Spleen (tissue), 11 donors: ENCODE data around the gene IDH1. TPM values are rescaled to one million over a fixed set of nuclear protein-coding genes. Genes with fewer than 3 reads are reported as not detected.
"Not testable (repeated sequence)": the region's sequence is repeated elsewhere in the genome, so short reads cannot be mapped to it uniquely, and the experiment has no call there.

Experiments used
- DNase-seq: peaks from one replicate; pipeline ENCODE4 v3.0.0-alpha.2; 2020
- H3K27ac ChIP-seq, 8 donors: fragments of 200-600 bp; sonication (generic) in 7 of 8; 1 replicate in 4 of 8; 2 replicates in 4 of 8; pipeline versions ENCODE4 v1.5.0 to v1.8.0; 2016 to 2021; ENCODE audit warnings: inconsistent platforms in 4 of 8, mild to moderate bottlenecking in 4 of 8, moderate library complexity in 1 of 8
- H3K27me3 ChIP-seq, 7 donors: fragments of 200-600 bp; sonication (generic) in 6 of 7; replicated peaks in 1 of 7; 1 replicate in 4 of 7; 2 replicates in 3 of 7; pipeline versions ENCODE4 v1.5.0 to v1.8.0; 2016 to 2021; ENCODE audit warnings: inconsistent platforms in 3 of 7, mild to moderate bottlenecking in 1 of 7
- H3K36me3 ChIP-seq, 6 donors: fragments of 200-600 bp; sonication (generic) in 5 of 6; 1 replicate in 4 of 6; 2 replicates in 2 of 6; pipeline versions ENCODE4 v1.5.0 to v1.8.0; 2016 to 2021; ENCODE audit warnings: inconsistent platforms in 2 of 6
- H3K4me1 ChIP-seq, 6 donors: fragments of 200-600 bp; sonication (generic) in 5 of 6; 1 replicate in 3 of 6; 2 replicates in 3 of 6; pipeline versions ENCODE4 v1.5.0 to v1.8.0; 2016 to 2021; ENCODE audit warnings: inconsistent platforms in 3 of 6
- H3K4me3 ChIP-seq, 8 donors: fragments of 200-600 bp; sonication (generic) in 7 of 8; 1 replicate in 4 of 8; 2 replicates in 4 of 8; pipeline versions ENCODE4 v1.5.0 to v1.8.0; 2016 to 2021; ENCODE audit warnings: inconsistent platforms in 4 of 8, mild to moderate bottlenecking in 4 of 8, moderate library complexity in 2 of 8
- H3K9me3 ChIP-seq, 8 donors: fragments of 200-600 bp; sonication (generic) in 7 of 8; 1 replicate in 4 of 8; 2 replicates in 4 of 8; pipeline versions ENCODE4 v1.5.0 to v1.8.0; 2016 to 2021; ENCODE audit warnings: inconsistent platforms in 4 of 8
- CTCF ChIP-seq, 11 experiments: fragments of 200-600 bp in 7 of 11; fragments of 450-650 bp in 4 of 11; sonication (generic) in 4 of 11; IDR thresholded peaks in 8 of 11; conservative IDR thresholded peaks in 3 of 11; 1 replicate in 7 of 11; 2 replicates in 4 of 11; pipeline versions ENCODE4 v1.4.0 to v1.8.0; 2016 to 2021; ENCODE audit warnings: antibody characterized with exemption in 11 of 11, inconsistent platforms in 4 of 11, mild to moderate bottlenecking in 1 of 11
- POLR2A ChIP-seq, 3 donors: fragments of 450-650 bp; IDR thresholded peaks; one replicate each; pipeline ENCODE4 v1.5.1; 2017; ENCODE audit warnings: antibody characterized with exemption in 3 of 3, mild to moderate bottlenecking in 1 of 3
- POLR2AphosphoS5 ChIP-seq, 3 donors: sonication (generic); formaldehyde crosslinking; IDR thresholded peaks; one replicate each; pipeline ENCODE4 v1.5.1; 2017; ENCODE audit warnings: antibody characterized with exemption in 3 of 3
- WGBS, 5 donors: extraction: QIAGEN DNeasy Blood & Tissue Kit in 3 of 5; methylation state at CpG; one replicate each; pipeline versions ENCODE4 v1.1.5 to v1.1.7; 2013 to 2018; 5-methylcytosine and 5-hydroxymethylcytosine counted together
- intact Hi-C: fragments of 100-400 bp; cut with DNase I; formaldehyde crosslinking; loops from one replicate; pipeline ENCODE4 v1.15.0; 2023; ENCODE audit warnings: low total_unique reads
- polyA plus RNA-seq, 3 donors: library from polyadenylated mRNA; stranded (reverse); fragments of 200-250 nt; gene quantifications; one replicate each; pipeline ENCODE4 v1.2.1, GENCODE V29; 2013
- total RNA-seq, 7 donors: library from RNA; depleted of rRNA in 3 of 7; stranded (reverse); fragments of >200 nt in 3 of 7; fragmentation: NEBNext Ultra II Directional in 4 of 7; extraction: Animal tissue kit (Norgen Biotek cat#: 25700) in 4 of 7; gene quantifications; one replicate each; pipeline versions ENCODE4 v1.1.0 to v1.2.1, GENCODE V29; 2016 to 2021
- donor health status: healthy with polysubstance abuse.
- donor health status: DM: no; HTN: no; CAD: no; lungs with moderate emphysema.
- donor health status: DM: no; HTN: no; CAD: no.
- donor health status: Bipolar disorder and iron deficiency.
- donor health status: healthy.
- donor health status: DM: no; HTN: no; CAD: no.
- donor health status: DM: yes; HTN: yes; CAD: no.

Gene IDH1
- total and polyA plus RNA-seq, 10 donors: 26.8 to 101 (median 68.0) TPM

GRCh38 chr2:208228476-208228875 is 26.4 kb downstream of the IDH1 start:
- Histone ChIP-seq H3K9me3 (peaks cover 0 to 26% (median 21%) of the 10 kb centered on the region in 8 donors), H3K27ac (no peak overlapping the region), H3K27me3 (no peaks in the 10 kb centered on the region), H3K4me3 (no peak overlapping the region), H3K36me3 (no peaks in the 10 kb centered on the region), H3K4me1 (peaks cover 0 to 6% (median 0%) of the 10 kb centered on the region in 6 donors)
- DNase-seq: no peak
- intact Hi-C loops: no loop called here
- TF ChIP-seq POLR2A (IDR thresholded peaks at IDR 0.05) (no peak), CTCF (IDR thresholded peaks at IDR 0.05 in 8 of 11, conservative IDR thresholded peaks at IDR 0.05 in 3 of 11) (no peak), POLR2AphosphoS5 (IDR thresholded peaks at IDR 0.05) (no peak)
- 15 to 38% (median 31%) methylated on average over 1 of the region's 1 CpG for WGBS, 5 donors

DNA sequence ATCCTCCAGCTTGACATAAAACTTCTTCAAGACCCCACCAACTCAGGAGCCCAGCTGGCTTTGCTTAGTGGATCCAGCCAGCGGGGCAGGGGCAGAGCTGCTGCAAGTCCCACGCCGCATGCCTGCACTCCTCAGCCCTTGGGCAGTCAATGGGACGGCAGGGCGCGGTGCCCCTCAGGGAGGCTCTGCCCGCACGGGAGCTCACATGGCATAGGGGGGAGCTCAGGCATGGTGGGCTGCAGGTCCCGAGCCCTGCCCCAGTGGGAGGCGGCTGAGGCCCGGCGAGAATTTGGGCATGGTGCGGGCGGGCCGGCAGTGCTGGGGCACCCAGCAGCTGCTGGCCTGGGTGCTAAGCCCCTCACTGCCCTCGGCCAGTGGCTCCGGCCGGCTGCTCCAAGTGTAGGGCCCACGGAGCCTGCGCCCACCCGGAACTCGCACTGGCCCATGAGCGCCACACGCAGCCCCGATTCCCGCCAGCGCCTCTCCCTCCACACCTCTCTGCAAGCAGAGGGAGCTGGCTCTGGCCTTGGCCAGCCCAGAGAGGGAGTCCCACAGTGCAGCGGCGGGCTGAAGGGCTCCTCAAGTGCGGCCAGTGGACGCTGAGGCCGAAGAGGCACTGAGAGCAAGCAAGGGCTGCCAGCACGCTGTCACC is 27.2 kb downstream of the IDH1 start:
- Histone ChIP-seq H3K27ac (no peak overlapping the region), H3K4me3 (no peak overlapping the region), H3K9me3 (peaks cover 0 to 20% (median 18%) of the 10 kb centered on the region in 8 donors), H3K36me3 (no peaks in the 10 kb centered on the region), H3K4me1 (peaks cover 0 to 6% (median 0%) of the 10 kb centered on the region in 6 donors), H3K27me3 (no peaks in the 10 kb centered on the region)
- 93 to 98% (median 95%) methylated on average over 18 to 33 of the region's 33 CpGs for WGBS, 5 donors
- DNase-seq: peak; percentile 69
- TF ChIP-seq CTCF (IDR thresholded peaks at IDR 0.05 in 8 of 11, conservative IDR thresholded peaks at IDR 0.05 in 3 of 11) (no peak), POLR2A (IDR thresholded peaks at IDR 0.05) (no peak), POLR2AphosphoS5 (IDR thresholded peaks at IDR 0.05) (no peak)
- intact Hi-C loops: no loop called here

DNA sequence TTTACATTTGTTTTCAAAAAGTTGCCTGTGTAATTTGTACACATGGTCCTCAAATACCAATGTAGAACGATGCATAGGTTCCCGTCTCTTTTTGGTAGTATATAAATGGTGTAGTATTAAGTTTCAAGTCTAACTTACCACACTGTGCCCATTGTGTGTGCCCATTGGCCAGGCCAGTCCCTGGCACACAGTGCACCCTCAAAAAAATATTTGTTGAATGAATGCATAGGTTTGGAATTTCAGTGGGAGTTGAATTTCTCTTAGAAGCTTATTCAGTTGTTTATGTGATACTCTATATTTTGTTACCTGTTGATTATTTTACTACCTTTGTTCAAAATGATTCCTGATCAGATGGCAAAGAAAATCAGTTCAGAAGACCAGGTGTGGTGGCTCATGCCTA is 30.1 kb downstream of the IDH1 start:
- H3K9me3 ChIP-seq: peaks cover 0 to 7% (median 0%) of the 10 kb centered on the region in 8 donors
- H3K4me1 ChIP-seq: peaks cover 0 to 6% (median 0%) of the 10 kb centered on the region in 6 donors
- 94 to 98% (median 96%) methylated on average over 2 of the region's 2 CpGs for WGBS, 5 donors
- H3K27ac ChIP-seq: no peak overlapping the region
- H3K27me3 ChIP-seq: no peaks in the 10 kb centered on the region
- TF ChIP-seq POLR2AphosphoS5 (IDR thresholded peaks at IDR 0.05) (no peak), CTCF (IDR thresholded peaks at IDR 0.05 in 8 of 11, conservative IDR thresholded peaks at IDR 0.05 in 3 of 11) (no peak), POLR2A (IDR thresholded peaks at IDR 0.05) (no peak)
- no peaks in the 10 kb centered on the region for H3K36me3 ChIP-seq
- no peak for DNase-seq
- intact Hi-C loops: no loop called here
- no peak overlapping the region for H3K4me3 ChIP-seq

DNA sequence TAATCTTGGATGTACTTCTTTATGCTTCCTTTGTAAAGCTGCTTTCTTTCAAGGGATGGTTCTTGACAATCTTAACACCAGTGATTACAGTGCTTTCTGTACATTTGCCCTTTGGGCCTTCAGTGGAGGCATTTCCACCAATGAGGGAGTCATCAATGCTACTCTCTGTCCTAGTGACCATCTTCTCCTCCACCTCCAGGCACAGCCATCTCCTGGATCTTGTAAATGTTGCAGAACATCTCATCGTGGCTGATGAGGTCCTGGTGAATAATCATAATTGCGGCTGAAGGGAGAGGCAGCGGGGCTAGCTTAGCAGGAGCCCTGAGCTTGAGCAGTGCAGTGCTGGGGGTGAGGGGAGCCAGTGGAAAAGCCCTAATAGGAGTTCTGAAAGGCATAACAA is 32.5 kb downstream of the IDH1 start:
- Histone ChIP-seq H3K27ac (no peak overlapping the region), H3K36me3 (no peaks in the 10 kb centered on the region), H3K27me3 (no peaks in the 10 kb centered on the region), H3K9me3 (peaks cover 0 to 7% (median 0%) of the 10 kb centered on the region in 8 donors), H3K4me1 (no peaks in the 10 kb centered on the region), H3K4me3 (no peak overlapping the region)
- intact Hi-C loops: no loop called here
- WGBS, 5 donors: 82 to 98% (median 90%) methylated on average over 3 of the region's 3 CpGs
- DNase-seq: no peak
- no peak for TF ChIP-seq CTCF (IDR thresholded peaks at IDR 0.05 in 8 of 11, conservative IDR thresholded peaks at IDR 0.05 in 3 of 11)

DNA sequence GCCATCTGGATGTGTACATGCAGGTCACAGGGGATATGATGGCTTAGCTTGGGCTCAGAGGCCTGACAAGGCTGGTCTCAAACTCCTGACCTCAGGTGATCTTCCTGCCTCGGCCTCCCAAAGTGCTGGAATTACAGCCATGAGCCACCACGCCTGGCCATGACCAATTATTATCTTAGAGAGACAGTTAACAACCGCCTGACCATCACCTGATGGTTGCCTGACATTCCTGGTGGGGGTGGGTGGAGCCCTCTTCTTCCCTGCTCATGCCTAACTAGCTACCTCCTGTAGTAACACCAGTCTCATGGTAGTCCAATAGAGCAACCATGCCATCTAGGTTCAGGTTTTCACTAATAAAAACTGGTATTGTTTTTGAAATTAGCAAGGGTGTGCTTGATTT is 33.0 kb downstream of the IDH1 start:
- 78 to 94% (median 88%) methylated on average over 3 of the region's 3 CpGs for WGBS, 5 donors
- H3K36me3 ChIP-seq, H3K9me3 ChIP-seq, DNase-seq, intact Hi-C loops, H3K27ac ChIP-seq, H3K4me1 ChIP-seq, H3K4me3 ChIP-seq, H3K27me3 ChIP-seq: not testable (repeated sequence)
